Measurements from ENCODE around the gene PEX26.

GRCh38 chr22:18126606-18127005 lies 48.8 kb downstream of the PEX26 start:
- TF ChIP-seq EZH2 (IDR thresholded peaks at IDR 0.05; ENCODE audit: low read depth, unreplicated experiment) (no peak), CTCF (conservative IDR thresholded peaks at IDR 0.05; ENCODE audit: low read depth in 2 of 2) (no peak), EZH2phosphoT487 (IDR thresholded peaks at IDR 0.05; ENCODE audit: unreplicated experiment) (no peak), POLR2AphosphoS5 (IDR thresholded peaks at IDR 0.05; ENCODE audit: low read depth) (no peak), NANOG (IDR thresholded peaks at IDR 0.05; ENCODE audit: borderline replicate concordance) (no peak), REST (IDR thresholded peaks at IDR 0.05; ENCODE audit: unreplicated experiment) (no peak), STAT1 (IDR thresholded peaks at IDR 0.05; ENCODE audit: unreplicated experiment) (no peak), ZNF114 (CRISPR knock-in tag; IDR thresholded peaks at IDR 0.05) (no peak), JUNB (IDR thresholded peaks at IDR 0.05; ENCODE audit: unreplicated experiment) (no peak), CREB1 (CRISPR knock-in tag; IDR thresholded peaks at IDR 0.05; ENCODE audit: low read depth) (no peak)

Data from GM23338 (cell line).